Measurements from ENCODE around the gene YWHAB.
A peak's percentile ranks its signal among the peaks of the same experiment; 100 is the strongest.
"Not testable (repeated sequence)": the region's sequence is repeated elsewhere in the genome, so short reads cannot be mapped to it uniquely, and the experiment has no call there.

Gene YWHAB

GRCh38 chr20:44869471-44869870, 16.0 kb upstream of the YWHAB start:
- no peak for DNase-seq

- not testable (repeated sequence) for DNase-seq
Measured at GRCh38 chr20:44882360-44882759, 3.1 kb upstream of the YWHAB start.

GRCh38 chr20:44883214-44883902, 2.1 kb upstream of the YWHAB start:
- no peak for DNase-seq

GRCh38 chr20:44884907-44885391, 556 bp upstream of the YWHAB start:
- DNase-seq: no peak

- no peak for DNase-seq
Measured at GRCh38 chr20:44886266-44886651, 754 bp downstream of the YWHAB start.

- DNase-seq: no peak
Measured at GRCh38 chr20:44886828-44887227, 1.3 kb downstream of the YWHAB start.

GRCh38 chr20:44887466-44887865, 2.0 kb downstream of the YWHAB start:
- no peak for DNase-seq

GRCh38 chr20:44888226-44889103, 3.0 kb downstream of the YWHAB start:
- DNase-seq: no peak

GRCh38 chr20:44891826-44892225, 6.3 kb downstream of the YWHAB start:
- no peak for DNase-seq

GRCh38 chr20:44894959-44895358, 9.5 kb downstream of the YWHAB start:
- no peak for DNase-seq

GRCh38 chr20:44896583-44896982, 11.1 kb downstream of the YWHAB start:
- DNase-seq: no peak

GRCh38 chr20:44897133-44897532, 11.6 kb downstream of the YWHAB start:
- DNase-seq: no peak

GRCh38 chr20:44900231-44900854, 14.8 kb downstream of the YWHAB start:
- no peak for DNase-seq

GRCh38 chr20:44901974-44902373, 16.5 kb downstream of the YWHAB start:
- DNase-seq: no peak

GRCh38 chr20:44904377-44904776, 18.9 kb downstream of the YWHAB start:
- no peak for DNase-seq

GRCh38 chr20:44908987-44909871, 23.7 kb downstream of the YWHAB start:
- DNase-seq: no peak

GRCh38 chr20:44909872-44910689, 24.6 kb downstream of the YWHAB start, which contains the start of gene PABPC1L:
PABPC1L (plus strand) TSS chr20:44910060; CDS start chr20:44910144, 84 bp downstream.
- peak; percentile 79 for DNase-seq

- DNase-seq: no peak
Measured at GRCh38 chr20:44910690-44911262, 25.3 kb downstream of the YWHAB start.

GRCh38 chr20:44911264-44911921, 25.9 kb downstream of the YWHAB start:
- DNase-seq: peak; percentile 48

- no peak for DNase-seq
Measured at GRCh38 chr20:44912189-44912588, 26.7 kb downstream of the YWHAB start.

- DNase-seq: no peak
Measured at GRCh38 chr20:44914924-44915323, 29.4 kb downstream of the YWHAB start.

Measured in activated CD4-positive, CD25-positive, alpha-beta regulatory T cell treated with anti-CD3 and anti-CD28 coated beads, Interleukin-2, amount 50 U/mL, for 72 hours (primary cell).